Prostate gland (tissue), 2 donors: ENCODE data around the gene CORO2B. TPM values are rescaled to one million over a fixed set of nuclear protein-coding genes. Genes with fewer than 3 reads are reported as not detected.

Experiments used
- DNase-seq: peaks from one replicate; pipeline ENCODE4 v3.0.0-alpha.2; 2019; ENCODE audit warnings: low spot score
- H3K27ac ChIP-seq, 2 donors: fragments of 200-600 bp; sonication (generic); 2 replicates each; pipeline ENCODE4 v1.5.1; 2017 to 2019
- H3K27me3 ChIP-seq: fragments of 200-600 bp; sonication (generic); replicated peaks from 2 replicates; pipeline ENCODE4 v1.5.1; 2019; ENCODE audit not compliant: insufficient read depth
- H3K36me3 ChIP-seq, 2 donors: fragments of 200-600 bp; sonication (generic); 1 replicate in 1 of 2; 2 replicates in 1 of 2; pipeline versions ENCODE4 v1.5.1 to v1.8.1; 2017 to 2019
- H3K4me1 ChIP-seq: fragments of 200-600 bp; sonication (generic); replicated peaks from 2 replicates; pipeline ENCODE4 v1.5.1; 2019
- H3K4me3 ChIP-seq, 2 donors: fragments of 200-600 bp; sonication (generic); 2 replicates each; pipeline ENCODE4 v1.5.1; 2017 to 2019
- H3K9me3 ChIP-seq: fragments of 200-600 bp; sonication (generic); 2 replicates; pipeline ENCODE4 v1.5.1; 2017
- CTCF ChIP-seq, 4 experiments: fragments of 200-600 bp in 2 of 4; fragments of 450-650 bp in 2 of 4; sonication (generic) in 2 of 4; IDR thresholded peaks; 1 replicate in 3 of 4; 2 replicates in 1 of 4; pipeline ENCODE4 v1.5.1; 2016 to 2019; ENCODE audit warnings: antibody characterized with exemption in 4 of 4, mild to moderate bottlenecking in 2 of 4, moderate library complexity in 2 of 4
- POLR2A ChIP-seq: fragments of 450-650 bp; IDR thresholded peaks from one replicate; pipeline ENCODE4 v1.6.1; 2016; ENCODE audit warnings: antibody characterized with exemption, mild to moderate bottlenecking
- POLR2AphosphoS5 ChIP-seq: sonication (generic); formaldehyde crosslinking; IDR thresholded peaks from one replicate; pipeline ENCODE4 v1.6.1; 2017; ENCODE audit warnings: antibody characterized with exemption
- WGBS: methylation state at CpG from one replicate; pipeline ENCODE4 v1.1.5; 2018; 5-methylcytosine and 5-hydroxymethylcytosine counted together
- intact Hi-C: fragments of 100-400 bp; cut with DNase I; formaldehyde crosslinking; loops from one replicate; pipeline ENCODE4 v1.14.2; 2022
- total RNA-seq, 2 donors: library from RNA; depleted of rRNA; stranded (reverse); fragments of >200 nt; gene quantifications; one replicate each; pipeline ENCODE4 v1.1.0, GENCODE V29; 2016

Gene CORO2B
- total RNA-seq, 2 donors from 2014 or later: 0.50 to 1.4 TPM

- intact Hi-C loops: no loop called here
- H3K27me3 ChIP-seq: no peaks in the 10 kb centered on the region
- DNase-seq: no peak
- TF ChIP-seq POLR2A (no peak), CTCF (IDR thresholded peaks at IDR 0.05) (no peak), POLR2AphosphoS5 (no peak)
- H3K4me1 ChIP-seq: no peaks in the 10 kb centered on the region
- H3K4me3 ChIP-seq: no peak overlapping the region
- H3K36me3 ChIP-seq: no peaks in the 10 kb centered on the region
- no peak overlapping the region for H3K27ac ChIP-seq
- WGBS: 88% methylated on average over 1 of the region's 2 CpGs
- H3K9me3 ChIP-seq: no peaks in the 10 kb centered on the region
These were observed 103.0 kb downstream of the CORO2B start for GRCh38 chr15:68681836-68682235.

- WGBS: 73% methylated on average over 5 of the region's 5 CpGs
- Histone ChIP-seq H3K4me3 (no peak overlapping the region), H3K36me3 (no peaks in the 10 kb centered on the region), H3K27ac (no peak overlapping the region), H3K27me3 (no peaks in the 10 kb centered on the region), H3K9me3 (no peaks in the 10 kb centered on the region), H3K4me1 (no peaks in the 10 kb centered on the region)
- TF ChIP-seq POLR2AphosphoS5: no peak
- no peak for TF ChIP-seq CTCF (IDR thresholded peaks at IDR 0.05)
- no peak for TF ChIP-seq POLR2A
- intact Hi-C loops: no loop called here
- DNase-seq: no peak
These were observed 103.5 kb downstream of the CORO2B start for GRCh38 chr15:68682330-68682729.

- H3K27me3 ChIP-seq: no peaks in the 10 kb centered on the region
- H3K36me3 ChIP-seq: no peaks in the 10 kb centered on the region
- WGBS: 94% methylated on average over 8 of the region's 8 CpGs
- no peaks in the 10 kb centered on the region for H3K4me1 ChIP-seq
- H3K9me3 ChIP-seq: no peaks in the 10 kb centered on the region
- no peak overlapping the region for H3K4me3 ChIP-seq
- no peak for DNase-seq
- intact Hi-C loops: no loop called here
- TF ChIP-seq CTCF (IDR thresholded peaks at IDR 0.05) (no peak), POLR2AphosphoS5 (no peak), POLR2A (no peak)
- no peak overlapping the region for H3K27ac ChIP-seq
These were observed 104.2 kb downstream of the CORO2B start for GRCh38 chr15:68683026-68683425.

GRCh38 chr15:68683551-68683950 is 104.8 kb downstream of the CORO2B start:
- 78% methylated on average over 2 of the region's 2 CpGs for WGBS
- TF ChIP-seq CTCF (IDR thresholded peaks at IDR 0.05) (no peak), POLR2AphosphoS5 (no peak), POLR2A (no peak)
- no peak for DNase-seq
- Histone ChIP-seq H3K4me3 (no peak overlapping the region), H3K4me1 (no peaks in the 10 kb centered on the region), H3K9me3 (no peaks in the 10 kb centered on the region), H3K36me3 (no peaks in the 10 kb centered on the region), H3K27ac (no peak overlapping the region), H3K27me3 (no peaks in the 10 kb centered on the region)
- intact Hi-C loops: no loop called here

- H3K4me1 ChIP-seq: no peaks in the 10 kb centered on the region
- no peak overlapping the region for H3K27ac ChIP-seq
- intact Hi-C loops: no loop called here
- H3K9me3 ChIP-seq: no peaks in the 10 kb centered on the region
- WGBS: 73% methylated on average over 5 of the region's 5 CpGs
- H3K4me3 ChIP-seq: no peak overlapping the region
- no peak for TF ChIP-seq CTCF (IDR thresholded peaks at IDR 0.05)
- no peak for TF ChIP-seq POLR2A
- TF ChIP-seq POLR2AphosphoS5: no peak
- H3K36me3 ChIP-seq: no peaks in the 10 kb centered on the region
- no peaks in the 10 kb centered on the region for H3K27me3 ChIP-seq
- DNase-seq: no peak
These were observed 105.7 kb downstream of the CORO2B start for GRCh38 chr15:68684476-68684875.
